ENCODE results near the gene KCNMB4.
A peak's percentile ranks its signal among the peaks of the same experiment; 100 is the strongest.

The KCNMB4 gene

GRCh38 chr12:70351076-70351475 is 15.0 kb upstream of the KCNMB4 start:
- Histone ChIP-seq H3K27ac (ENCODE audit: low read length) (no peak overlapping the region), H3K36me3 (ENCODE audit: control insufficient read depth, insufficient read depth, low read length) (no peaks in the 10 kb centered on the region; the same call in 1 of the 2 replicates), H3K9me3 (ENCODE audit: control insufficient read depth, insufficient read depth, low read length) (no peaks in the 10 kb centered on the region), H3K27me3 (ENCODE audit: control insufficient read depth, insufficient read depth, low read length) (no peaks in the 10 kb centered on the region), H3K4me3 (ENCODE audit: low read length) (no peak overlapping the region), H3K4me1 (ENCODE audit: control insufficient read depth, insufficient read depth, low read length) (no peaks in the 10 kb centered on the region)
- no peak for DNase-seq (ENCODE audit: low read depth, low spot score)
- no CpG with 5 or more reads among the region's 2 CpGs for WGBS (ENCODE audit: insufficient coverage, insufficient read length)

GRCh38 chr12:70353780-70354660 is 12.1 kb upstream of the KCNMB4 start:
- no peak overlapping the region for H3K4me3 ChIP-seq (ENCODE audit: low read length)
- H3K27ac ChIP-seq (ENCODE audit: low read length), result no peak overlapping the region
- no peaks in the 10 kb centered on the region for H3K27me3 ChIP-seq (ENCODE audit: control insufficient read depth, insufficient read depth, low read length)
- no peaks in the 10 kb centered on the region for H3K4me1 ChIP-seq (ENCODE audit: control insufficient read depth, insufficient read depth, low read length)
- no peak for DNase-seq (ENCODE audit: low read depth, low spot score)
- no CpG with 5 or more reads among the region's 6 CpGs for WGBS (ENCODE audit: insufficient coverage, insufficient read length)
- no peaks in the 10 kb centered on the region for H3K9me3 ChIP-seq (ENCODE audit: control insufficient read depth, insufficient read depth, low read length)
- no peaks in the 10 kb centered on the region; the same call in 1 of the 2 replicates for H3K36me3 ChIP-seq (ENCODE audit: control insufficient read depth, insufficient read depth, low read length)

GRCh38 chr12:70354787-70355186 is 11.3 kb upstream of the KCNMB4 start:
- no peak for DNase-seq (ENCODE audit: low read depth, low spot score)
- WGBS (ENCODE audit: insufficient coverage, insufficient read length), result no CpG with 5 or more reads among the region's 3 CpGs
- Histone ChIP-seq H3K36me3 (ENCODE audit: control insufficient read depth, insufficient read depth, low read length) (no peaks in the 10 kb centered on the region; the same call in 1 of the 2 replicates), H3K27ac (ENCODE audit: low read length) (no peak overlapping the region), H3K27me3 (ENCODE audit: control insufficient read depth, insufficient read depth, low read length) (no peaks in the 10 kb centered on the region), H3K4me1 (ENCODE audit: control insufficient read depth, insufficient read depth, low read length) (no peaks in the 10 kb centered on the region), H3K4me3 (ENCODE audit: low read length) (no peak overlapping the region), H3K9me3 (ENCODE audit: control insufficient read depth, insufficient read depth, low read length) (no peaks in the 10 kb centered on the region)

GRCh38 chr12:70355972-70356371 is 10.1 kb upstream of the KCNMB4 start:
- Histone ChIP-seq H3K4me1 (ENCODE audit: control insufficient read depth, insufficient read depth, low read length) (no peaks in the 10 kb centered on the region), H3K4me3 (ENCODE audit: low read length) (no peak overlapping the region), H3K9me3 (ENCODE audit: control insufficient read depth, insufficient read depth, low read length) (no peaks in the 10 kb centered on the region), H3K27me3 (ENCODE audit: control insufficient read depth, insufficient read depth, low read length) (no peaks in the 10 kb centered on the region), H3K27ac (ENCODE audit: low read length) (no peak overlapping the region), H3K36me3 (ENCODE audit: control insufficient read depth, insufficient read depth, low read length) (no peaks in the 10 kb centered on the region; the same call in 1 of the 2 replicates)
- WGBS (ENCODE audit: insufficient coverage, insufficient read length), result no CpG with 5 or more reads among the region's 4 CpGs
- no peak for DNase-seq (ENCODE audit: low read depth, low spot score)

- H3K4me1 ChIP-seq (ENCODE audit: control insufficient read depth, insufficient read depth, low read length), result no peaks in the 10 kb centered on the region
- no peaks in the 10 kb centered on the region for H3K36me3 ChIP-seq (ENCODE audit: control insufficient read depth, insufficient read depth, low read length)
- no peaks in the 10 kb centered on the region for H3K27me3 ChIP-seq (ENCODE audit: control insufficient read depth, insufficient read depth, low read length)
- no peaks in the 10 kb centered on the region for H3K9me3 ChIP-seq (ENCODE audit: control insufficient read depth, insufficient read depth, low read length)
- H3K4me3 ChIP-seq (ENCODE audit: low read length), result no peak overlapping the region
- H3K27ac ChIP-seq (ENCODE audit: low read length), result no peak overlapping the region
- no CpG with 5 or more reads among the region's 1 CpG for WGBS (ENCODE audit: insufficient coverage, insufficient read length)
- no peak for DNase-seq (ENCODE audit: low read depth, low spot score)
Measured at GRCh38 chr12:70359458-70360197, 6.5 kb upstream of the KCNMB4 start.

- no peaks in the 10 kb centered on the region for H3K36me3 ChIP-seq (ENCODE audit: control insufficient read depth, insufficient read depth, low read length)
- H3K9me3 ChIP-seq (ENCODE audit: control insufficient read depth, insufficient read depth, low read length), result no peaks in the 10 kb centered on the region
- H3K4me1 ChIP-seq (ENCODE audit: control insufficient read depth, insufficient read depth, low read length), result no peaks in the 10 kb centered on the region
- DNase-seq (ENCODE audit: low read depth, low spot score), result no peak
- H3K27me3 ChIP-seq (ENCODE audit: control insufficient read depth, insufficient read depth, low read length), result no peaks in the 10 kb centered on the region
- H3K27ac ChIP-seq (ENCODE audit: low read length), result no peak overlapping the region
- H3K4me3 ChIP-seq (ENCODE audit: low read length), result no peak overlapping the region
Measured at GRCh38 chr12:70360218-70360617, 5.9 kb upstream of the KCNMB4 start.

- peak overlapping the region; percentile 61; the same call in 1 of the 2 replicates for H3K4me3 ChIP-seq (ENCODE audit: low read length)
- WGBS (ENCODE audit: insufficient coverage, insufficient read length), result no CpG with 5 or more reads among the region's 16 CpGs
- DNase-seq (ENCODE audit: low read depth, low spot score), result no peak
- no peaks in the 10 kb centered on the region for H3K9me3 ChIP-seq (ENCODE audit: control insufficient read depth, insufficient read depth, low read length)
- no peak overlapping the region for H3K27ac ChIP-seq (ENCODE audit: low read length)
- no peaks in the 10 kb centered on the region for H3K4me1 ChIP-seq (ENCODE audit: control insufficient read depth, insufficient read depth, low read length)
- no peaks in the 10 kb centered on the region for H3K27me3 ChIP-seq (ENCODE audit: control insufficient read depth, insufficient read depth, low read length)
- no peaks in the 10 kb centered on the region for H3K36me3 ChIP-seq (ENCODE audit: control insufficient read depth, insufficient read depth, low read length)
Measured at GRCh38 chr12:70364695-70365397, 1.2 kb upstream of the KCNMB4 start.

GRCh38 chr12:70365398-70365647 is 767 bp upstream of the KCNMB4 start:
- Histone ChIP-seq H3K9me3 (ENCODE audit: control insufficient read depth, insufficient read depth, low read length) (no peaks in the 10 kb centered on the region), H3K27me3 (ENCODE audit: control insufficient read depth, insufficient read depth, low read length) (no peaks in the 10 kb centered on the region), H3K4me3 (ENCODE audit: low read length) (peak overlapping the region; percentile 61), H3K4me1 (ENCODE audit: control insufficient read depth, insufficient read depth, low read length) (no peaks in the 10 kb centered on the region), H3K27ac (ENCODE audit: low read length) (no peak overlapping the region), H3K36me3 (ENCODE audit: control insufficient read depth, insufficient read depth, low read length) (no peaks in the 10 kb centered on the region)
- no peak for DNase-seq (ENCODE audit: low read depth, low spot score)
- no CpG with 5 or more reads among the region's 6 CpGs for WGBS (ENCODE audit: insufficient coverage, insufficient read length)

GRCh38 chr12:70366581-70367257 is 629 bp downstream of the KCNMB4 start:
- DNase-seq (ENCODE audit: low read depth, low spot score), result no peak
- Histone ChIP-seq H3K27ac (ENCODE audit: low read length) (no peak overlapping the region), H3K4me1 (ENCODE audit: control insufficient read depth, insufficient read depth, low read length) (no peaks in the 10 kb centered on the region), H3K36me3 (ENCODE audit: control insufficient read depth, insufficient read depth, low read length) (no peaks in the 10 kb centered on the region), H3K9me3 (ENCODE audit: control insufficient read depth, insufficient read depth, low read length) (no peaks in the 10 kb centered on the region), H3K4me3 (ENCODE audit: low read length) (peak overlapping the region; percentile 61), H3K27me3 (ENCODE audit: control insufficient read depth, insufficient read depth, low read length) (no peaks in the 10 kb centered on the region)
- WGBS (ENCODE audit: insufficient coverage, insufficient read length), result no CpG with 5 or more reads among the region's 69 CpGs
